Neural cell (in vitro differentiated cells): Measurements from ENCODE around the gene STAT5B. TPM values are rescaled to one million over a fixed set of nuclear protein-coding genes. Genes with fewer than 3 reads are reported as not detected.

ENCODE experiments used
- H2AFZ ChIP-seq: fragments of 200-600, 300-800 bp; sonication (generic), shearing (Covaris generic); 2 replicates; pipeline ENCODE4 v1.6.0; 2014; ENCODE audit warnings: low read depth, mild to moderate bottlenecking, antibody characterized with exemption, low read length, moderate library complexity
- H3F3A ChIP-seq: fragments of 200-600 bp; shearing (Covaris generic); 2 replicates; pipeline ENCODE4 v1.6.1; 2016; ENCODE audit warnings: mild to moderate bottlenecking, moderate library complexity, mixed read lengths, antibody characterized with exemption, low read length; ENCODE audit not compliant: insufficient read depth, poor library complexity, severe bottlenecking
- H3K27ac ChIP-seq: fragments of 200-600, 300-800 bp; sonication (generic), shearing (Covaris generic); 2 replicates; pipeline ENCODE4 v1.5.1; 2014; ENCODE audit warnings: mild to moderate bottlenecking, low read length, moderate library complexity
- H3K27me3 ChIP-seq: fragments of 300-800, 200-600 bp; sonication (generic), shearing (Covaris generic); 2 replicates; pipeline ENCODE4 v1.6.0; 2014; ENCODE audit warnings: mild to moderate bottlenecking, low read depth, low read length, moderate library complexity; ENCODE audit not compliant: insufficient read depth
- H3K36me3 ChIP-seq: fragments of 300-800, 200-600 bp; sonication (generic), shearing (Covaris generic); 2 replicates; pipeline ENCODE4 v1.5.1; 2014; ENCODE audit warnings: mild to moderate bottlenecking, antibody characterized with exemption, low read length, moderate library complexity; ENCODE audit not compliant: insufficient read depth
- H3K4me2 ChIP-seq: fragments of 300-800, 200-600 bp; sonication (generic), shearing (Covaris generic); 2 replicates; pipeline ENCODE4 v1.6.0; 2014; ENCODE audit warnings: mild to moderate bottlenecking, low read length
- H3K4me3 ChIP-seq: fragments of 300-800, 200-600 bp; sonication (generic), shearing (Covaris generic); 2 replicates; pipeline ENCODE4 v1.5.1; 2014; ENCODE audit warnings: mild to moderate bottlenecking, low read length, moderate library complexity
- H3K79me2 ChIP-seq: fragments of 200-600 bp; shearing (Covaris generic); replicated peaks from 2 replicates; pipeline ENCODE4 v1.6.0; 2014; ENCODE audit warnings: mild to moderate bottlenecking, low read length, moderate library complexity; ENCODE audit not compliant: insufficient read depth
- H3K9ac ChIP-seq: fragments of 300-800, 200-600 bp; sonication (generic), shearing (Covaris generic); 2 replicates; pipeline ENCODE4 v1.6.1; 2016; ENCODE audit warnings: mild to moderate bottlenecking, low read length, mixed read lengths
- H3K9me2 ChIP-seq: fragments of 200-600 bp; shearing (Covaris generic); 2 replicates; pipeline ENCODE4 v1.6.1; 2016; ENCODE audit warnings: mild to moderate bottlenecking, low read length, mixed read lengths; ENCODE audit not compliant: insufficient read depth
- H3K9me3 ChIP-seq: fragments of 200-600, 300-800 bp; sonication (generic), shearing (Covaris generic); 2 replicates; pipeline ENCODE4 v1.6.1; 2016; ENCODE audit warnings: mild to moderate bottlenecking, mixed run types, low read length, moderate library complexity, mixed read lengths
- H4K20me1 ChIP-seq: fragments of 200-600 bp; shearing (Covaris generic); 2 replicates; pipeline ENCODE4 v1.6.1; 2016; ENCODE audit warnings: mild to moderate bottlenecking, mixed run types; ENCODE audit not compliant: insufficient read depth
- CTCF ChIP-seq: fragments of 450-650 bp; IDR thresholded peaks from 2 replicates; pipeline ENCODE4 v1.5.1; 2014; ENCODE audit warnings: antibody characterized with exemption, mild to moderate bottlenecking, moderate library complexity; ENCODE audit not compliant: poor library complexity, severe bottlenecking
- EP300 ChIP-seq: fragments of 450-650 bp; conservative IDR thresholded peaks from 2 replicates; pipeline ENCODE4 v1.6.1; 2014; ENCODE audit warnings: antibody characterized with exemption, mild to moderate bottlenecking, moderate library complexity; ENCODE audit not compliant: poor library complexity, severe bottlenecking
- EZH2 ChIP-seq: fragments of 200-600, 300-800 bp; shearing (Covaris generic), sonication (generic); IDR thresholded peaks from 2 replicates; pipeline ENCODE4 v1.6.1; 2014; ENCODE audit warnings: antibody characterized with exemption, low read length, borderline replicate concordance, mild to moderate bottlenecking; ENCODE audit not compliant: insufficient read depth, poor library complexity, severe bottlenecking
- MXI1 ChIP-seq: fragments of 450-650 bp; conservative IDR thresholded peaks from 2 replicates; pipeline ENCODE4 v1.6.1; 2014; ENCODE audit warnings: antibody characterized with exemption, mild to moderate bottlenecking; ENCODE audit not compliant: poor library complexity, severe bottlenecking
- POLR2AphosphoS5 ChIP-seq: IDR thresholded peaks from 2 replicates; pipeline ENCODE4 v1.6.1; 2012
- RAD21 ChIP-seq: fragments of 450-650 bp; conservative IDR thresholded peaks from 2 replicates; pipeline ENCODE4 v1.6.1; 2014; ENCODE audit warnings: antibody characterized with exemption, mild to moderate bottlenecking, moderate library complexity
- REST ChIP-seq: IDR thresholded peaks from 2 replicates; pipeline ENCODE4 v1.6.1; 2012; ENCODE audit warnings: borderline replicate concordance
- SMC3 ChIP-seq: fragments of 450-650 bp; conservative IDR thresholded peaks from 2 replicates; pipeline ENCODE4 v1.6.1; 2014; ENCODE audit warnings: antibody characterized with exemption, mild to moderate bottlenecking, moderate library complexity; ENCODE audit not compliant: poor library complexity
- TAF1 ChIP-seq: IDR thresholded peaks from 2 replicates; pipeline ENCODE4 v1.6.1; 2012; ENCODE audit warnings: low read depth
- polyA plus RNA-seq: library from polyadenylated mRNA; depleted of rRNA; stranded (reverse); fragments of >200 nt; gene quantifications from 2 replicates; pipeline ENCODE4 v1.2.3, GENCODE V29; 2014

Gene STAT5B
- polyA plus RNA-seq, 1 donor from 2014 or later: 47.4 TPM

GRCh38 chr17:42252597-42253550 is 23.3 kb downstream of the STAT5B start:
- no peaks in the 10 kb centered on the region for H3K36me3 ChIP-seq
- H3F3A ChIP-seq: no peaks in the 10 kb centered on the region
- no peak overlapping the region for H3K4me2 ChIP-seq
- no peaks in the 10 kb centered on the region for H3K27me3 ChIP-seq
- no peak for TF ChIP-seq POLR2AphosphoS5
- TF ChIP-seq CTCF: no peak
- TF ChIP-seq REST: no peak
- no peak for TF ChIP-seq SMC3
- no peak for TF ChIP-seq MXI1
- TF ChIP-seq EZH2: no peak
- no peak for TF ChIP-seq TAF1
- TF ChIP-seq RAD21: no peak
- TF ChIP-seq EP300: no peak
- H3K9me3 ChIP-seq: no peaks in the 10 kb centered on the region
- peaks cover 34% of the 10 kb centered on the region for H3K79me2 ChIP-seq
- H3K9me2 ChIP-seq: no peaks in the 10 kb centered on the region
- H2AFZ ChIP-seq: no peak overlapping the region
- H4K20me1 ChIP-seq: no peaks in the 10 kb centered on the region
- H3K9ac ChIP-seq: no peak overlapping the region
- H3K27ac ChIP-seq: no peak overlapping the region
- H3K4me3 ChIP-seq: no peak overlapping the region

GRCh38 chr17:42251115-42251514 is 25.1 kb downstream of the STAT5B start:
- H3K9ac ChIP-seq: no peak overlapping the region
- no peak overlapping the region for H3K27ac ChIP-seq
- H4K20me1 ChIP-seq: no peaks in the 10 kb centered on the region
- H3K4me2 ChIP-seq: no peak overlapping the region
- no peaks in the 10 kb centered on the region for H3F3A ChIP-seq
- no peak overlapping the region for H2AFZ ChIP-seq
- H3K36me3 ChIP-seq: no peaks in the 10 kb centered on the region
- no peaks in the 10 kb centered on the region for H3K9me3 ChIP-seq
- H3K79me2 ChIP-seq: peaks cover 47% of the 10 kb centered on the region
- no peak overlapping the region for H3K4me3 ChIP-seq
- H3K9me2 ChIP-seq: no peaks in the 10 kb centered on the region
- TF ChIP-seq EP300: no peak
- TF ChIP-seq TAF1: no peak
- TF ChIP-seq REST: no peak
- TF ChIP-seq SMC3: no peak
- no peak for TF ChIP-seq MXI1
- no peaks in the 10 kb centered on the region for H3K27me3 ChIP-seq
